ENCODE data around the gene LIN7A. TPM values are rescaled to one million over a fixed set of nuclear protein-coding genes. Genes with fewer than 3 reads are reported as not detected.

LIN7A gene
- total and polyA plus RNA-seq, 4 donors = 4.0 to 21.7 (median 6.6) TPM

- no peak overlapping the region for H3K4me3 ChIP-seq
- H3K4me1 ChIP-seq (ENCODE audit: control insufficient read depth in 5 of 5, insufficient read depth in 5 of 5, low read length in 5 of 5) = peaks cover 0 to 3% (median 0%) of the 10 kb centered on the region in 5 donors
- H3K36me3 ChIP-seq (ENCODE audit: control insufficient read depth in 4 of 4, insufficient read depth in 4 of 4, low read length in 4 of 4) = no peaks in the 10 kb centered on the region
- no peaks in the 10 kb centered on the region for H3K9me3 ChIP-seq (ENCODE audit: control insufficient read depth in 4 of 4, insufficient read depth in 3 of 4, low read length in 3 of 4)
- no peak overlapping the region for H3K27ac ChIP-seq (ENCODE audit: low read depth in 1 of 2, low read length in 1 of 2)
- H3K27me3 ChIP-seq (ENCODE audit: control insufficient read depth in 3 of 3, insufficient read depth in 3 of 3, low read length in 2 of 3) = no peaks in the 10 kb centered on the region
- DNase-seq (peak; percentile 18 to 58 (median 22)), ATAC-seq (ENCODE audit: insufficient read depth, low FRiP score) (no peak)
- no peak for TF ChIP-seq CTCF (IDR thresholded peaks at IDR 0.05; ENCODE audit: control extremely low read depth, extremely low read depth)
- 60 to 74% methylated on average over 13 of the region's 13 CpGs for WGBS, 2 donors
- H3K9ac ChIP-seq (ENCODE audit: insufficient read depth in 1 of 2, low read length in 2 of 2) = no peak overlapping the region
These were observed 24.6 kb downstream of the LIN7A start for GRCh38 chr12:80912901-80913770.

- H3K9ac ChIP-seq (ENCODE audit: insufficient read depth in 1 of 2, low read length in 2 of 2) = no peak overlapping the region
- no peaks in the 10 kb centered on the region for H3K27me3 ChIP-seq (ENCODE audit: control insufficient read depth in 3 of 3, insufficient read depth in 3 of 3, low read length in 2 of 3)
- H3K36me3 ChIP-seq (ENCODE audit: control insufficient read depth in 4 of 4, insufficient read depth in 4 of 4, low read length in 4 of 4) = no peaks in the 10 kb centered on the region
- peaks cover 0 to 6% (median 0%) of the 10 kb centered on the region in 5 donors for H3K4me1 ChIP-seq (ENCODE audit: control insufficient read depth in 5 of 5, insufficient read depth in 5 of 5, low read length in 5 of 5)
- no peaks in the 10 kb centered on the region for H3K9me3 ChIP-seq (ENCODE audit: control insufficient read depth in 4 of 4, insufficient read depth in 3 of 4, low read length in 3 of 4)
- no peak overlapping the region for H3K27ac ChIP-seq (ENCODE audit: low read depth in 1 of 2, low read length in 1 of 2)
- DNase-seq (no peak), ATAC-seq (ENCODE audit: insufficient read depth, low FRiP score) (no peak)
- no peak overlapping the region for H3K4me3 ChIP-seq
- 93 to 95% methylated on average over 6 of the region's 6 CpGs for WGBS, 2 donors
- no peak for TF ChIP-seq CTCF (IDR thresholded peaks at IDR 0.05; ENCODE audit: control extremely low read depth, extremely low read depth)
These were observed 28.4 kb downstream of the LIN7A start for GRCh38 chr12:80909370-80909769.

GRCh38 chr12:80902711-80903110, 35.0 kb downstream of the LIN7A start:
- H3K27ac ChIP-seq (ENCODE audit: low read depth in 1 of 2, low read length in 1 of 2) = no peak overlapping the region

More at GRCh38 chr12:80902711-80903110, 35.0 kb downstream of the LIN7A start:
- no peak for ATAC-seq (ENCODE audit: insufficient read depth, low FRiP score)
- H3K9ac ChIP-seq (ENCODE audit: insufficient read depth in 1 of 2, low read length in 2 of 2) = no peak overlapping the region
- TF ChIP-seq CTCF (IDR thresholded peaks at IDR 0.05; ENCODE audit: control extremely low read depth, extremely low read depth) = no peak
- H3K27me3 ChIP-seq (ENCODE audit: control insufficient read depth in 3 of 3, insufficient read depth in 3 of 3, low read length in 2 of 3) = no peaks in the 10 kb centered on the region
- H3K4me1 ChIP-seq (ENCODE audit: control insufficient read depth in 5 of 5, insufficient read depth in 5 of 5, low read length in 5 of 5) = peaks cover 0 to 3% (median 0%) of the 10 kb centered on the region in 5 donors
- H3K4me3 ChIP-seq = no peak overlapping the region
- no peaks in the 10 kb centered on the region for H3K9me3 ChIP-seq (ENCODE audit: control insufficient read depth in 4 of 4, insufficient read depth in 3 of 4, low read length in 3 of 4)
- H3K36me3 ChIP-seq (ENCODE audit: control insufficient read depth in 4 of 4, insufficient read depth in 4 of 4, low read length in 4 of 4) = no peaks in the 10 kb centered on the region
- DNase-seq = no peak

All from lung (tissue), 12 donors.